ENCODE measurements around the gene PAFAH1B2.

DNA sequence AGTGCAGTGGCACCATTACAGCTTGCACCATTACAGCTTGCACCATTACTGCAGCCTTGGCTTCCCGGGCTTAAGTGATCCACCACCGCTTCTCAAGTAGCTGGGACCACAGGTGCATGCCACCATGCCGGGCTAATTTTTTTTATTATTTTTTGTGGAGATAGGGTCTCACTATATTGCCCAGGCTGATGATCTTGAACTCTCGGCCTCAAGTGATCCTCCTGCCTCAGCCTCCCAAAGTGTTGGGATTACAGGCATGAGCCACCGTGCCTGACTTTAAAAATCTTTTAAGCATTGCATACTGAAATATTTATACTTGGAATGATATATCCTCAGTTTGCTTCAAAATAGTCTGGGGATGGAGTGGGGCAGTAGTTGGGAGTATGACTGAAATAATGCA lies 10.4 kb downstream of the PAFAH1B2 start:
- TF ChIP-seq, protein P1, sequence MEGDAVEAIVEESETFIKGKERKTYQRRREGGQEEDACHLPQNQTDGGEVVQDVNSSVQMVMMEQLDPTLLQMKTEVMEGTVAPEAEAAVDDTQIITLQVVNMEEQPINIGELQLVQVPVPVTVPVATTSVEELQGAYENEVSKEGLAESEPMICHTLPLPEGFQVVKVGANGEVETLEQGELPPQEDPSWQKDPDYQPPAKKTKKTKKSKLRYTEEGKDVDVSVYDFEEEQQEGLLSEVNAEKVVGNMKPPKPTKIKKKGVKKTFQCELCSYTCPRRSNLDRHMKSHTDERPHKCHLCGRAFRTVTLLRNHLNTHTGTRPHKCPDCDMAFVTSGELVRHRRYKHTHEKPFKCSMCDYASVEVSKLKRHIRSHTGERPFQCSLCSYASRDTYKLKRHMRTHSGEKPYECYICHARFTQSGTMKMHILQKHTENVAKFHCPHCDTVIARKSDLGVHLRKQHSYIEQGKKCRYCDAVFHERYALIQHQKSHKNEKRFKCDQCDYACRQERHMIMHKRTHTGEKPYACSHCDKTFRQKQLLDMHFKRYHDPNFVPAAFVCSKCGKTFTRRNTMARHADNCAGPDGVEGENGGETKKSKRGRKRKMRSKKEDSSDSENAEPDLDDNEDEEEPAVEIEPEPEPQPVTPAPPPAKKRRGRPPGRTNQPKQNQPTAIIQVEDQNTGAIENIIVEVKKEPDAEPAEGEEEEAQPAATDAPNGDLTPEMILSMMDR (IDR thresholded peaks at IDR 0.05; ENCODE audit: insufficient read depth, low read length, poor library complexity, severe bottlenecking): no peak
- no peak for TF ChIP-seq EZH2phosphoT487 (conservative IDR thresholded peaks at IDR 0.05; ENCODE audit: low read length)

All from SU-DHL-6 (cell line).